Keratinocyte (primary cell): ENCODE data around the gene TOGARAM1.

ENCODE experiments used
- EZH2 ChIP-seq: IDR thresholded peaks from one replicate; pipeline ENCODE4 v1.6.1; 2012; ENCODE audit warnings: inconsistent platforms, mild to moderate bottlenecking, low read length, moderate library complexity
- TF ChIP-seq, protein P1 (sequence below), 3 experiments: IDR thresholded peaks in 1 of 3; conservative IDR thresholded peaks in 1 of 3; optimal IDR thresholded peaks in 1 of 3; 2 replicates in 2 of 3; 3 replicates in 1 of 3; pipeline versions ENCODE3 to v1.5.1; 2011; ENCODE audit warnings: low read length in 3 of 3, mild to moderate bottlenecking in 3 of 3, moderate library complexity in 2 of 3, control low read depth in 1 of 3, inconsistent platforms in 1 of 3; ENCODE audit not compliant: insufficient read depth in 2 of 3; ENCODE audit errors: extremely low read depth in 1 of 3

DNA sequence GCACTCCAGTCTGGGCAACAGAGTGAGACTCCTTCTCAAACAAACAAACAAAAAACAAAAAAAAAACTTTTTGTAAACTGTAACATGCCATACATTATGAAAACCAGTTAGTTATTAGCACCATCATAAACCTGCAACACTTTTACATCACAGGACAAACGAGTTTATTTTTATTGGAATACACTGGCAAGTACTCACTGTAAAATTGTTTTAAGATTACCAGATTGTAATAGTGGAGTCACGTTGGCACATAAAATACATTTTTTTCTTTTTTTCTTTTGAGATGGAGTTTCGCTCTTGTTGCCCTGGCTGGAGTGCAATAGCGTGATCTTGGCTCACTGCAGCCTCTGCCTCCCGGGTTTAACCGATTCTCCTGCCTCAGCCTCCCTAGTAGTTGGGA, 156.6 kb downstream of the TOGARAM1 start:
- TF ChIP-seq, protein P1, sequence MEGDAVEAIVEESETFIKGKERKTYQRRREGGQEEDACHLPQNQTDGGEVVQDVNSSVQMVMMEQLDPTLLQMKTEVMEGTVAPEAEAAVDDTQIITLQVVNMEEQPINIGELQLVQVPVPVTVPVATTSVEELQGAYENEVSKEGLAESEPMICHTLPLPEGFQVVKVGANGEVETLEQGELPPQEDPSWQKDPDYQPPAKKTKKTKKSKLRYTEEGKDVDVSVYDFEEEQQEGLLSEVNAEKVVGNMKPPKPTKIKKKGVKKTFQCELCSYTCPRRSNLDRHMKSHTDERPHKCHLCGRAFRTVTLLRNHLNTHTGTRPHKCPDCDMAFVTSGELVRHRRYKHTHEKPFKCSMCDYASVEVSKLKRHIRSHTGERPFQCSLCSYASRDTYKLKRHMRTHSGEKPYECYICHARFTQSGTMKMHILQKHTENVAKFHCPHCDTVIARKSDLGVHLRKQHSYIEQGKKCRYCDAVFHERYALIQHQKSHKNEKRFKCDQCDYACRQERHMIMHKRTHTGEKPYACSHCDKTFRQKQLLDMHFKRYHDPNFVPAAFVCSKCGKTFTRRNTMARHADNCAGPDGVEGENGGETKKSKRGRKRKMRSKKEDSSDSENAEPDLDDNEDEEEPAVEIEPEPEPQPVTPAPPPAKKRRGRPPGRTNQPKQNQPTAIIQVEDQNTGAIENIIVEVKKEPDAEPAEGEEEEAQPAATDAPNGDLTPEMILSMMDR (optimal IDR thresholded peaks at IDR 0.05 in 1 of 3, IDR thresholded peaks at IDR 0.05 in 1 of 3, conservative IDR thresholded peaks at IDR 0.05 in 1 of 3; ENCODE audit: extremely low read depth in 1 of 3, insufficient read depth in 2 of 3, low read length in 3 of 3): no peak
- TF ChIP-seq EZH2: no peak
